Dendritic cell treated with granulocyte-macrophage colony-stimulating factor and Interleukin-4, amounts not matched to agents 40 ng/mL and 50 ng/mL, for 4 days (primary cell): ENCODE data around the gene OLFM1.

ENCODE experiments used
- H3K27ac Mint-ChIP-seq: one replicate; pipeline ENCODE4 v1.8.0; 2022; ENCODE audit warnings: mild to moderate bottlenecking, mixed read lengths
- H3K27me3 Mint-ChIP-seq: one replicate; pipeline ENCODE4 v1.8.0; 2022; ENCODE audit warnings: mild to moderate bottlenecking, mixed read lengths
- H3K36me3 Mint-ChIP-seq: one replicate; pipeline ENCODE4 v1.8.0; 2022; ENCODE audit warnings: low read depth, mixed read lengths
- H3K4me1 Mint-ChIP-seq: one replicate; pipeline ENCODE4 v1.8.0; 2022; ENCODE audit warnings: low read depth, mixed read lengths
- H3K4me3 Mint-ChIP-seq: one replicate; pipeline ENCODE4 v1.8.0; 2022; ENCODE audit warnings: mild to moderate bottlenecking, moderate library complexity, mixed read lengths
- H3K9me3 Mint-ChIP-seq: one replicate; pipeline ENCODE4 v1.8.0; 2022; ENCODE audit warnings: mixed read lengths
- intact Hi-C: fragments of 100-400 bp; cut with micrococcal nuclease; formaldehyde crosslinking; loops from one replicate; pipeline ENCODE4 v1.15.0; 2022

Gene OLFM1

GRCh38 chr9:135086597-135087488 lies 625 bp upstream of the OLFM1 start:
- Mint-ChIP-seq H3K4me3 (no peak overlapping the region), H3K27me3 (peaks cover 75% of the 10 kb centered on the region), H3K36me3 (no peaks in the 10 kb centered on the region), H3K9me3 (no peaks in the 10 kb centered on the region), H3K4me1 (peaks cover 6% of the 10 kb centered on the region), H3K27ac (no peak overlapping the region)
- intact Hi-C loops: loop anchor here (5.0 kb wide), 1 partner anchor 255 kb away; no protein-coding TSS in a partner anchor

- no peak overlapping the region for H3K27ac Mint-ChIP-seq
- H3K9me3 Mint-ChIP-seq: no peaks in the 10 kb centered on the region
- peaks cover 6% of the 10 kb centered on the region for H3K4me1 Mint-ChIP-seq
- intact Hi-C loops: loop anchor here (5.0 kb wide), 1 partner anchor 254 kb away; no protein-coding TSS in a partner anchor
- H3K27me3 Mint-ChIP-seq: peaks cover 74% of the 10 kb centered on the region
- H3K36me3 Mint-ChIP-seq: no peaks in the 10 kb centered on the region
- no peak overlapping the region for H3K4me3 Mint-ChIP-seq
Observed at GRCh38 chr9:135087899-135088347, 455 bp downstream of the OLFM1 start.

GRCh38 chr9:135088348-135088978 lies 995 bp downstream of the OLFM1 start:
- Mint-ChIP-seq H3K27ac (no peak overlapping the region), H3K9me3 (no peaks in the 10 kb centered on the region), H3K36me3 (no peaks in the 10 kb centered on the region), H3K27me3 (peaks cover 73% of the 10 kb centered on the region), H3K4me1 (peaks cover 6% of the 10 kb centered on the region), H3K4me3 (no peak overlapping the region)
- intact Hi-C loops: loop anchor here (5.0 kb wide), 1 partner anchor 254 kb away; no protein-coding TSS in a partner anchor

- H3K9me3 Mint-ChIP-seq: no peaks in the 10 kb centered on the region
- peaks cover 72% of the 10 kb centered on the region for H3K27me3 Mint-ChIP-seq
- no peak overlapping the region for H3K27ac Mint-ChIP-seq
- H3K36me3 Mint-ChIP-seq: no peaks in the 10 kb centered on the region
- intact Hi-C loops: loop anchor here (5.0 kb wide), 1 partner anchor 253 kb away; no protein-coding TSS in a partner anchor
- peaks cover 6% of the 10 kb centered on the region for H3K4me1 Mint-ChIP-seq
- H3K4me3 Mint-ChIP-seq: no peak overlapping the region
Observed at GRCh38 chr9:135088979-135089847, 1.7 kb downstream of the OLFM1 start.

GRCh38 chr9:135090081-135090480 lies 2.6 kb downstream of the OLFM1 start:
- intact Hi-C loops: no loop called here
- H3K9me3 Mint-ChIP-seq: no peaks in the 10 kb centered on the region

GRCh38 chr9:135090547-135090946 lies 3.1 kb downstream of the OLFM1 start:
- H3K4me1 Mint-ChIP-seq: peaks cover 6% of the 10 kb centered on the region

More at GRCh38 chr9:135090081-135090480, 2.6 kb downstream of the OLFM1 start:
- Mint-ChIP-seq H3K4me3 (no peak overlapping the region), H3K4me1 (peaks cover 6% of the 10 kb centered on the region), H3K36me3 (no peaks in the 10 kb centered on the region), H3K27me3 (peaks cover 67% of the 10 kb centered on the region), H3K27ac (no peak overlapping the region)

GRCh38 chr9:135091545-135091944 lies 4.1 kb downstream of the OLFM1 start:
- no peaks in the 10 kb centered on the region for H3K9me3 Mint-ChIP-seq
- H3K27ac Mint-ChIP-seq: no peak overlapping the region
- no peaks in the 10 kb centered on the region for H3K36me3 Mint-ChIP-seq
- no peaks in the 10 kb centered on the region for H3K4me1 Mint-ChIP-seq
- no peak overlapping the region for H3K4me3 Mint-ChIP-seq
- intact Hi-C loops: no loop called here
- peaks cover 55% of the 10 kb centered on the region for H3K27me3 Mint-ChIP-seq

More at GRCh38 chr9:135090547-135090946, 3.1 kb downstream of the OLFM1 start:
- intact Hi-C loops: no loop called here
- Mint-ChIP-seq H3K27ac (no peak overlapping the region), H3K4me3 (no peak overlapping the region), H3K27me3 (peaks cover 65% of the 10 kb centered on the region), H3K9me3 (no peaks in the 10 kb centered on the region), H3K36me3 (no peaks in the 10 kb centered on the region)

- H3K4me1 Mint-ChIP-seq: no peaks in the 10 kb centered on the region
- H3K9me3 Mint-ChIP-seq: no peaks in the 10 kb centered on the region
- H3K27ac Mint-ChIP-seq: no peak overlapping the region
- no peaks in the 10 kb centered on the region for H3K36me3 Mint-ChIP-seq
- intact Hi-C loops: no loop called here
- no peak overlapping the region for H3K4me3 Mint-ChIP-seq
- H3K27me3 Mint-ChIP-seq: peaks cover 47% of the 10 kb centered on the region
Observed at GRCh38 chr9:135093111-135093510, 5.6 kb downstream of the OLFM1 start.

- H3K9me3 Mint-ChIP-seq: no peaks in the 10 kb centered on the region
- H3K27me3 Mint-ChIP-seq: peaks cover 43% of the 10 kb centered on the region
Observed at GRCh38 chr9:135093911-135094584, 6.6 kb downstream of the OLFM1 start.

GRCh38 chr9:135095470-135096407 lies 8.3 kb downstream of the OLFM1 start:
- Mint-ChIP-seq H3K36me3 (no peaks in the 10 kb centered on the region), H3K27me3 (peaks cover 31% of the 10 kb centered on the region), H3K4me3 (no peak overlapping the region), H3K9me3 (no peaks in the 10 kb centered on the region), H3K4me1 (no peaks in the 10 kb centered on the region), H3K27ac (no peak overlapping the region)
- intact Hi-C loops: no loop called here

More at GRCh38 chr9:135093911-135094584, 6.6 kb downstream of the OLFM1 start:
- Mint-ChIP-seq H3K36me3 (no peaks in the 10 kb centered on the region), H3K27ac (no peak overlapping the region), H3K4me1 (no peaks in the 10 kb centered on the region), H3K4me3 (no peak overlapping the region)
- intact Hi-C loops: no loop called here

GRCh38 chr9:135096408-135096895 lies 9.0 kb downstream of the OLFM1 start:
- Mint-ChIP-seq H3K4me1 (no peaks in the 10 kb centered on the region), H3K36me3 (no peaks in the 10 kb centered on the region), H3K9me3 (no peaks in the 10 kb centered on the region), H3K4me3 (no peak overlapping the region), H3K27me3 (peaks cover 35% of the 10 kb centered on the region), H3K27ac (no peak overlapping the region)
- intact Hi-C loops: no loop called here

GRCh38 chr9:135098400-135099105 lies 11.1 kb downstream of the OLFM1 start:
- Mint-ChIP-seq H3K4me3 (no peak overlapping the region), H3K27me3 (peaks cover 39% of the 10 kb centered on the region), H3K9me3 (no peaks in the 10 kb centered on the region), H3K4me1 (no peaks in the 10 kb centered on the region), H3K27ac (no peak overlapping the region), H3K36me3 (no peaks in the 10 kb centered on the region)
- intact Hi-C loops: no loop called here
